Thyroid gland (tissue), 4 donors: Measurements from ENCODE around the gene BTG3.

Experiments
- CTCF ChIP-seq, 6 experiments: fragments of 200-600 bp in 3 of 6; fragments of 450-650 bp in 3 of 6; sonication (generic) in 3 of 6; IDR thresholded peaks; one replicate each; pipeline ENCODE4 v1.5.1; 2016 to 2019; ENCODE audit warnings: antibody characterized with exemption in 6 of 6, mild to moderate bottlenecking in 2 of 6, inconsistent platforms in 1 of 6, moderate library complexity in 1 of 6
- POLR2A ChIP-seq, 2 donors: fragments of 450-650 bp; IDR thresholded peaks; one replicate each; pipeline ENCODE4 v1.6.1; 2017; ENCODE audit warnings: antibody characterized with exemption in 2 of 2, mild to moderate bottlenecking in 2 of 2, moderate library complexity in 1 of 2

DNA sequence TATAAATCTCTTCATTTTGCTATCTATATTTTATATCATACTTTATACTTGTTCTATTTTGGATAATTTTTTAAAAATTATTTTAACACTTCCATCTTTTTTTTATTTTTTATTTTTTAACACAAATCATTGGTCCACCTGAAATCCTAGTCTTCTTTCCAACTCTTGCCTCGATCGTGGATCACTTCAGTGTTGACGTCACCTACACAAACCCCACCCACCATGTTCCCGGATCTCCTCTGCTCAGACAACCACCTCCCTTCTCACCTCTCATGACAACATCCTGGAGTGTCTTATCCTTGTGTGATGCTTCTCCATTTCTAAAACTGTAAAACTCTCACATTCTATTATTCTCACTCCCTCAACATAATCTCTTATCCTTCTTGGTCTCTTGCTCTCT is 34.1 kb upstream of the BTG3 start:
- TF ChIP-seq CTCF (IDR thresholded peaks at IDR 0.05), result no peak
- no peak for TF ChIP-seq POLR2A (IDR thresholded peaks at IDR 0.05)
